SU-DHL-6 (cell line): ENCODE data around the gene FBXO47.

Experiments used
- H2AFZ ChIP-seq: fragments of 200-600 bp; sonication (generic); 2 replicates; pipeline ENCODE4 v1.6.1; 2014; ENCODE audit warnings: low read depth, mild to moderate bottlenecking, moderate library complexity, mixed read lengths, antibody characterized with exemption, low read length; ENCODE audit not compliant: severe bottlenecking
- H3F3A ChIP-seq: fragments of 200-600 bp; shearing (Covaris generic); 2 replicates; pipeline ENCODE4 v1.6.0; 2016; ENCODE audit warnings: antibody characterized with exemption, mild to moderate bottlenecking; ENCODE audit not compliant: insufficient read depth
- H3K27ac ChIP-seq: fragments of 200-600 bp; sonication (generic); 2 replicates; pipeline ENCODE4 v1.5.1; 2016; ENCODE audit warnings: low read depth, mild to moderate bottlenecking, low read length, moderate library complexity, mixed read lengths
- H3K27me3 ChIP-seq: fragments of 200-600 bp; sonication (generic), shearing (Covaris generic); 2 replicates; pipeline ENCODE4 v1.6.0; 2014; ENCODE audit warnings: mild to moderate bottlenecking, low read length
- H3K36me3 ChIP-seq: fragments of 200-600 bp; sonication (generic); 2 replicates; pipeline ENCODE4 v1.6.1; 2014; ENCODE audit warnings: mild to moderate bottlenecking, low read length, mixed read lengths
- H3K4me2 ChIP-seq: fragments of 300-600, 200-600 bp; shearing (Covaris generic), sonication (generic); 2 replicates; pipeline ENCODE4 v1.6.0; 2014; ENCODE audit warnings: low read length, low read depth, mild to moderate bottlenecking; ENCODE audit not compliant: poor library complexity, severe bottlenecking
- H3K4me3 ChIP-seq: fragments of 200-600 bp; sonication (generic); 2 replicates; pipeline ENCODE4 v1.5.1; 2014; ENCODE audit warnings: antibody characterized with exemption, low read length, mild to moderate bottlenecking, mixed read lengths; ENCODE audit not compliant: insufficient read depth, poor library complexity, severe bottlenecking
- H3K79me2 ChIP-seq: fragments of 200-600 bp; sonication (generic); 2 replicates; pipeline ENCODE4 v1.6.1; 2014; ENCODE audit warnings: mild to moderate bottlenecking, low read length, moderate library complexity; ENCODE audit not compliant: insufficient read depth
- H3K9ac ChIP-seq: fragments of 200-600 bp; sonication (generic); 2 replicates; pipeline ENCODE4 v1.7.0; 2014; ENCODE audit warnings: mild to moderate bottlenecking, low read length
- H3K9me2 ChIP-seq: fragments of 200-600 bp; sonication (generic); replicated peaks from 2 replicates; pipeline ENCODE4 v1.6.1; 2014; ENCODE audit warnings: low read length; ENCODE audit not compliant: insufficient read depth
- H3K9me3 ChIP-seq: fragments of 200-600 bp; sonication (generic); 2 replicates; pipeline ENCODE4 v1.6.1; 2014; ENCODE audit warnings: low read length, mixed read lengths; ENCODE audit not compliant: insufficient read depth
- H4K20me1 ChIP-seq: fragments of 200-600 bp; sonication (generic); 2 replicates; pipeline ENCODE4 v1.6.1; 2014; ENCODE audit warnings: low read depth, mild to moderate bottlenecking, antibody characterized with exemption, low read length, moderate library complexity, mixed read lengths
- EZH2phosphoT487 ChIP-seq: fragments of 200-600 bp; sonication (generic), shearing (Covaris generic); conservative IDR thresholded peaks from 2 replicates; pipeline ENCODE4 v1.6.1; 2018; ENCODE audit warnings: mild to moderate bottlenecking, antibody characterized with exemption, low read length, moderate library complexity, mixed read lengths
- TF ChIP-seq, protein P1 (sequence below): fragments of 200-600 bp; sonication (generic); IDR thresholded peaks from one replicate; pipeline ENCODE4 v1.5.1; 2017; ENCODE audit warnings: antibody characterized with exemption, mild to moderate bottlenecking, low read length, moderate library complexity; ENCODE audit not compliant: insufficient read depth, poor library complexity, severe bottlenecking

FBXO47 gene

DNA sequence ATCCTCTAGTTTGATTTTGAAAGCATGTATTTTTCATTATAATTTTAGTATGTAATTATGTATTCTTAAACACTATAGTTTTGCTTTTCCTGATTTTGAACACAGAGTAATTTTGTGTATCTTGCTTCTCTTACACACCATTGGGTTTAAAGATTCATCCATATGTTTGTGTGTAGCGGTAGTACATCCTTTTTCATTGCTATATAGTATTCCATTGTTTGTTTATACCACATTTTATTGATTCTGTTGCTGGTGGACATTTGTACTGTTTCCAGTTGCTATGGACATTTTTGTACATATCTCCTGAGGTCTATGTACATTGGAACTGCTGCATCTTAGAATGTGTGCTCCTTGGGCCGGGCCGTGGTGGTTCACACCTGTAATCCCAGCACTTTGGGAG is 62.3 kb downstream of the FBXO47 start:
- H3K4me2 ChIP-seq = no peak overlapping the region
- no peak overlapping the region for H2AFZ ChIP-seq
- no peaks in the 10 kb centered on the region for H3F3A ChIP-seq
- no peaks in the 10 kb centered on the region for H3K27me3 ChIP-seq
- H3K9me3 ChIP-seq = no peaks in the 10 kb centered on the region
- H3K9ac ChIP-seq = no peak overlapping the region
- no peaks in the 10 kb centered on the region for H3K9me2 ChIP-seq
- no peak overlapping the region for H3K4me3 ChIP-seq
- H3K36me3 ChIP-seq = peaks cover 13% of the 10 kb centered on the region; the same call in 1 of the 2 replicates
- peaks cover 16% of the 10 kb centered on the region; the same call in 1 of the 2 replicates for H3K79me2 ChIP-seq
- TF ChIP-seq, protein P1, sequence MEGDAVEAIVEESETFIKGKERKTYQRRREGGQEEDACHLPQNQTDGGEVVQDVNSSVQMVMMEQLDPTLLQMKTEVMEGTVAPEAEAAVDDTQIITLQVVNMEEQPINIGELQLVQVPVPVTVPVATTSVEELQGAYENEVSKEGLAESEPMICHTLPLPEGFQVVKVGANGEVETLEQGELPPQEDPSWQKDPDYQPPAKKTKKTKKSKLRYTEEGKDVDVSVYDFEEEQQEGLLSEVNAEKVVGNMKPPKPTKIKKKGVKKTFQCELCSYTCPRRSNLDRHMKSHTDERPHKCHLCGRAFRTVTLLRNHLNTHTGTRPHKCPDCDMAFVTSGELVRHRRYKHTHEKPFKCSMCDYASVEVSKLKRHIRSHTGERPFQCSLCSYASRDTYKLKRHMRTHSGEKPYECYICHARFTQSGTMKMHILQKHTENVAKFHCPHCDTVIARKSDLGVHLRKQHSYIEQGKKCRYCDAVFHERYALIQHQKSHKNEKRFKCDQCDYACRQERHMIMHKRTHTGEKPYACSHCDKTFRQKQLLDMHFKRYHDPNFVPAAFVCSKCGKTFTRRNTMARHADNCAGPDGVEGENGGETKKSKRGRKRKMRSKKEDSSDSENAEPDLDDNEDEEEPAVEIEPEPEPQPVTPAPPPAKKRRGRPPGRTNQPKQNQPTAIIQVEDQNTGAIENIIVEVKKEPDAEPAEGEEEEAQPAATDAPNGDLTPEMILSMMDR = no peak
- no peak for TF ChIP-seq EZH2phosphoT487
- no peak overlapping the region for H3K27ac ChIP-seq
- no peaks in the 10 kb centered on the region for H4K20me1 ChIP-seq

DNA sequence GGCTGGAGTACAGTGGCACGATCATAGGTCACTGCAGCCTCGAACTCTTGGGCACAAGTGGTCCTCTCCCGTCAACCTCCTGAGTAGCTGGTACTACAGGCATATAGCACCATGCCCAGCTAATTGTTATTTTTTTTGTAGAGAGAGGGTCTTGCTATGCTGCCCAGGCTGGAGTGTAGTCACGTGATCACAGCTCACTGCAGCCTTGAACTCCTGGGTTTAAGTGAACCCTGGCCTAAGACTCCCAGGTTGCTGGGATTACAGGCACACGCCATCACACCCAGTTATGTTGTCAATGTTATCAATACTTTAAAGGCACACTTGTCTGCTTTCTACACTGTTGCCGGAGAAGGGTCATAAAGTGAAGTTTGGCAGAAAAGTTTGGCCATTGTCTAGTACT is 63.8 kb downstream of the FBXO47 start:
- TF ChIP-seq, protein P1 = no peak
- TF ChIP-seq EZH2phosphoT487 = no peak
- H3K79me2 ChIP-seq = peaks cover 16% of the 10 kb centered on the region; the same call in 1 of the 2 replicates
- no peaks in the 10 kb centered on the region for H3K9me3 ChIP-seq
- no peak overlapping the region for H2AFZ ChIP-seq
- no peak overlapping the region for H3K27ac ChIP-seq
- no peak overlapping the region for H3K9ac ChIP-seq
- H3K4me2 ChIP-seq = no peak overlapping the region
- no peaks in the 10 kb centered on the region for H3K9me2 ChIP-seq
- H3K27me3 ChIP-seq = no peaks in the 10 kb centered on the region
- H3K36me3 ChIP-seq = peaks cover 13% of the 10 kb centered on the region; the same call in 1 of the 2 replicates
- H4K20me1 ChIP-seq = no peaks in the 10 kb centered on the region
- H3K4me3 ChIP-seq = no peak overlapping the region
- H3F3A ChIP-seq = 0 out of 2 replicates have a peak, but pooled peaks cover 3% of the 10 kb centered on the region

DNA sequence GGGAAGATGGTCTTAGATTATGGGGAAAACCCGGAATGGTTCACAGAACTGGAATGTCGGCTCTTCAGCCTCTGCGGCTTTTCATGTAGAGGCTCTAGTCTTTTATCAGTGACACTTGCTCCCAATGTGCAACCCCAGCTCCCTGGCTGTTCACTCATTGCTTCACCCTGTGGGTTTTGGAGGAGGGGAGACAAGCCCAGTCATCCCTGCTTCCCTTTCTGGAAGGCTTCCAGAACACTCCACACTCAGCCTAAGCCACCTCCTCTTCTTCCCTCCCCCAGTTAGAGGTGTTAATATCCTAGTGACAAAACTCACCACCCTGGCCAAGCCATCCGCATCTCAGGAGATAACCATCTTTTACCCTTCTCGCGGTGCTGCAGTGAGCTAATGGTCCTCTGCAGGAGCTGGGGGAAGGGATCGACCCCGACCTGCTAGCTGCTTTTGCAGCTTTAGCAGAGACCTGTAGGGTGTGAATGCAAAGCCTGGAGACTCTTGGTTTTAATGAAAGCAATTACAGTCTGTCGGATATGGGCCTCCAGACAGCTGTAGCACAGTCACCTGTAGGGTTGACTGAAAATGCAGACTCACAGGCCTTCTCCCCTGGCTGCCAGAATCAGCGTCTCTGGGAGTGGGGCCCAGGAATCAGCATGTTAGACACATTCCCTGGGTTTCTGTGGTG is 66.1 kb downstream of the FBXO47 start:
- Histone ChIP-seq H3F3A (peaks cover 8% of the 10 kb centered on the region; the same call in 1 of the 2 replicates), H3K36me3 (peaks cover 13% of the 10 kb centered on the region; the same call in 1 of the 2 replicates), H3K9me2 (no peaks in the 10 kb centered on the region), H3K9ac (no peak overlapping the region), H4K20me1 (no peaks in the 10 kb centered on the region), H3K4me3 (no peak overlapping the region), H3K79me2 (peaks cover 12% of the 10 kb centered on the region; the same call in 1 of the 2 replicates), H3K9me3 (no peaks in the 10 kb centered on the region), H2AFZ (no peak overlapping the region), H3K27ac (no peak overlapping the region), H3K27me3 (no peaks in the 10 kb centered on the region), H3K4me2 (no peak overlapping the region)
- TF ChIP-seq EZH2phosphoT487 = no peak
- TF ChIP-seq, protein P1 = no peak
